ENCODE results near the gene CPED1.

GRCh38 chr7:121076350-121077164 lies 88.0 kb downstream of the CPED1 start:
- TF ChIP-seq CTCF (IDR thresholded peaks at IDR 0.05) (no peak), POLR2A (IDR thresholded peaks at IDR 0.05) (no peak)
